Stimulated activated CD4-positive, alpha-beta T cell treated with anti-CD3 and anti-CD28 coated beads, Interleukin-1b, Interleukin-23, amount 100 ng/mL, for 4 hours (primary cell): ENCODE data around the gene FRMD5.

Source experiments
- DNase-seq, 2 donors: peaks; one replicate each; pipeline ENCODE4 v3.0.0-alpha.2; 2020; ENCODE audit warnings: low read depth in 2 of 2

FRMD5 gene

GRCh38 chr15:43930079-43930478 lies 265.0 kb downstream of the FRMD5 start:
- DNase-seq, result no peak

GRCh38 chr15:43928152-43928551 lies 266.9 kb downstream of the FRMD5 start:
- DNase-seq, result no peak

- DNase-seq, result no peak
Measured at GRCh38 chr15:43927203-43927602, 267.9 kb downstream of the FRMD5 start.

- no peak for DNase-seq
Measured at GRCh38 chr15:43923553-43923952, 271.5 kb downstream of the FRMD5 start.

GRCh38 chr15:43922021-43922420 lies 273.1 kb downstream of the FRMD5 start:
- DNase-seq, result no peak

- DNase-seq, result no peak
Measured at GRCh38 chr15:43920815-43921214, 274.3 kb downstream of the FRMD5 start.

- no peak for DNase-seq
Measured at GRCh38 chr15:43920254-43920600, 274.8 kb downstream of the FRMD5 start.

GRCh38 chr15:43919540-43920253 lies 275.4 kb downstream of the FRMD5 start:
- no peak for DNase-seq

GRCh38 chr15:43918717-43919116 lies 276.4 kb downstream of the FRMD5 start:
- no peak for DNase-seq

- DNase-seq, result no peak
Measured at GRCh38 chr15:43916326-43916660, 278.8 kb downstream of the FRMD5 start.

- DNase-seq, result no peak
Measured at GRCh38 chr15:43915631-43916325, 279.3 kb downstream of the FRMD5 start.

GRCh38 chr15:43913941-43914340 lies 281.1 kb downstream of the FRMD5 start:
- no peak for DNase-seq

GRCh38 chr15:43913026-43913780 lies 281.9 kb downstream of the FRMD5 start:
- DNase-seq, result no peak

- no peak for DNase-seq
Measured at GRCh38 chr15:43912208-43912607, 282.9 kb downstream of the FRMD5 start.

- no peak for DNase-seq
Measured at GRCh38 chr15:43911235-43911781, 283.8 kb downstream of the FRMD5 start.

- DNase-seq, result no peak
Measured at GRCh38 chr15:43908516-43909050, 286.5 kb downstream of the FRMD5 start.

GRCh38 chr15:43905755-43906154 lies 289.3 kb downstream of the FRMD5 start:
- DNase-seq, result no peak

GRCh38 chr15:43903864-43904290 lies 291.2 kb downstream of the FRMD5 start:
- peak; percentile 12 to 46 for DNase-seq

GRCh38 chr15:43901495-43901894 lies 293.6 kb downstream of the FRMD5 start:
- DNase-seq, result no peak

GRCh38 chr15:43900996-43901395 lies 294.1 kb downstream of the FRMD5 start:
- no peak for DNase-seq

GRCh38 chr15:43899928-43900327 lies 295.1 kb downstream of the FRMD5 start:
- no peak for DNase-seq

GRCh38 chr15:43898891-43899290 lies 296.2 kb downstream of the FRMD5 start:
- no peak for DNase-seq
